ENCODE measurements around the gene CNIH3. TPM values are rescaled to one million over a fixed set of nuclear protein-coding genes. Genes with fewer than 3 reads are reported as not detected.

Gene CNIH3
- total RNA-seq, 2 donors from 2014 or later = 7.9 to 15.3 TPM

GRCh38 chr1:224718470-224719053, 102.4 kb downstream of the CNIH3 start:
- no peak for ATAC-seq
- H3K27me3 ChIP-seq = no peaks in the 10 kb centered on the region
- TF ChIP-seq CTCF (IDR thresholded peaks at IDR 0.05) = no peak
- TF ChIP-seq POLR2A (IDR thresholded peaks at IDR 0.05) = no peak
- H3K4me1 ChIP-seq = no peaks in the 10 kb centered on the region
- H3K9me3 ChIP-seq = no peaks in the 10 kb centered on the region
- intact Hi-C loops (cut with DNase I) = no loop called here
- WGBS, 2 donors = 82 to 87% methylated on average over 4 to 9 of the region's 9 CpGs
- H3K27ac ChIP-seq = no peak overlapping the region
- DNase-seq = peak in 1 of 4 donors; percentile 13
- H3K4me3 ChIP-seq = no peak overlapping the region
- no peaks in the 10 kb centered on the region for H3K36me3 ChIP-seq (replicated peaks in 1 of 2; ENCODE audit: insufficient read depth in 1 of 2, low read depth in 2 of 2)

GRCh38 chr1:224719716-224720115, 103.6 kb downstream of the CNIH3 start:
- 43 to 55% methylated on average over 4 of the region's 4 CpGs for WGBS, 2 donors
- Histone ChIP-seq H3K36me3 (replicated peaks in 1 of 2; ENCODE audit: insufficient read depth in 1 of 2, low read depth in 2 of 2) (no peaks in the 10 kb centered on the region), H3K27me3 (no peaks in the 10 kb centered on the region), H3K27ac (no peak overlapping the region), H3K9me3 (no peaks in the 10 kb centered on the region), H3K4me3 (no peak overlapping the region), H3K4me1 (no peaks in the 10 kb centered on the region)
- DNase-seq (no peak), ATAC-seq (no peak)
- TF ChIP-seq CTCF (IDR thresholded peaks at IDR 0.05) (no peak), POLR2A (IDR thresholded peaks at IDR 0.05) (no peak)
- intact Hi-C loops (cut with DNase I) = no loop called here

GRCh38 chr1:224720216-224720615, 104.1 kb downstream of the CNIH3 start:
- no peaks in the 10 kb centered on the region for H3K27me3 ChIP-seq
- intact Hi-C loops (cut with DNase I) = no loop called here
- H3K4me3 ChIP-seq = no peak overlapping the region
- H3K36me3 ChIP-seq (replicated peaks in 1 of 2; ENCODE audit: insufficient read depth in 1 of 2, low read depth in 2 of 2) = no peaks in the 10 kb centered on the region
- TF ChIP-seq POLR2A (IDR thresholded peaks at IDR 0.05) (no peak), CTCF (IDR thresholded peaks at IDR 0.05) (peak in 1 of 7 experiments; percentile 24)
- 54 to 56% methylated on average over 5 of the region's 5 CpGs for WGBS, 2 donors
- H3K4me1 ChIP-seq = no peaks in the 10 kb centered on the region
- H3K27ac ChIP-seq = no peak overlapping the region
- ATAC-seq = no peak
- H3K9me3 ChIP-seq = no peaks in the 10 kb centered on the region
- DNase-seq = peak in 3 of 4 donors; percentile 17 to 48 (median 31)

- no peak overlapping the region for H3K4me3 ChIP-seq
- no peak overlapping the region for H3K27ac ChIP-seq
- no peaks in the 10 kb centered on the region for H3K36me3 ChIP-seq (replicated peaks in 1 of 2; ENCODE audit: insufficient read depth in 1 of 2, low read depth in 2 of 2)
- intact Hi-C loops (cut with DNase I) = no loop called here
- H3K9me3 ChIP-seq = no peaks in the 10 kb centered on the region
- DNase-seq = no peak
- H3K27me3 ChIP-seq = no peaks in the 10 kb centered on the region
- no peaks in the 10 kb centered on the region for H3K4me1 ChIP-seq
- TF ChIP-seq POLR2A (IDR thresholded peaks at IDR 0.05) (no peak), CTCF (IDR thresholded peaks at IDR 0.05) (no peak)
- 92 to 99% methylated on average over 7 of the region's 7 CpGs for WGBS, 2 donors
- ATAC-seq = no peak
Measured at GRCh38 chr1:224721000-224721399, 104.9 kb downstream of the CNIH3 start.

- H3K36me3 ChIP-seq (replicated peaks in 1 of 2; ENCODE audit: insufficient read depth in 1 of 2, low read depth in 2 of 2) = no peaks in the 10 kb centered on the region
- no peaks in the 10 kb centered on the region for H3K9me3 ChIP-seq
- ATAC-seq = no peak
- H3K4me1 ChIP-seq = no peaks in the 10 kb centered on the region
- DNase-seq = no peak
- WGBS, 2 donors = 74 to 83% methylated on average over 1 to 8 of the region's 8 CpGs
- TF ChIP-seq CTCF (IDR thresholded peaks at IDR 0.05) (no peak), POLR2A (IDR thresholded peaks at IDR 0.05) (no peak)
- intact Hi-C loops (cut with DNase I) = no loop called here
- no peak overlapping the region for H3K27ac ChIP-seq
- no peak overlapping the region for H3K4me3 ChIP-seq
- H3K27me3 ChIP-seq = no peaks in the 10 kb centered on the region
Measured at GRCh38 chr1:224722838-224723237, 106.7 kb downstream of the CNIH3 start.
